Muscle of leg (tissue), 11 donors: ENCODE results near the gene CUX1. TPM values are rescaled to one million over a fixed set of nuclear protein-coding genes. Genes with fewer than 3 reads are reported as not detected.

ENCODE experiments used
- DNase-seq: peaks from one replicate; pipeline ENCODE4 v3.0.0; 2013
- H3K27ac ChIP-seq: one replicate; pipeline ENCODE4 v1.5.1; 2013; ENCODE audit warnings: mild to moderate bottlenecking, low read length, control low read depth
- H3K27me3 ChIP-seq: one replicate; pipeline ENCODE4 v1.6.1; 2013; ENCODE audit warnings: low read length; ENCODE audit not compliant: control insufficient read depth, insufficient read depth
- H3K36me3 ChIP-seq: one replicate; pipeline ENCODE4 v1.6.1; 2013; ENCODE audit warnings: low read length; ENCODE audit not compliant: control insufficient read depth, insufficient read depth
- H3K4me1 ChIP-seq: one replicate; pipeline ENCODE4 v1.6.1; 2013; ENCODE audit warnings: low read length; ENCODE audit not compliant: control insufficient read depth, insufficient read depth
- H3K4me3 ChIP-seq: one replicate; pipeline ENCODE4 v1.5.1; 2013; ENCODE audit warnings: low read length, control low read depth
- H3K9me3 ChIP-seq: replicated peaks from 2 replicates; pipeline ENCODE4 v1.6.1; 2013; ENCODE audit warnings: low read depth, low read length; ENCODE audit not compliant: control insufficient read depth
- WGBS: methylation state at CpG from one replicate; pipeline ENCODE4 v1.1.5; 2013; ENCODE audit warnings: missing lambda C conversion rate; ENCODE audit not compliant: insufficient coverage; 5-methylcytosine and 5-hydroxymethylcytosine counted together
- polyA plus RNA-seq, 8 donors: library from polyadenylated mRNA; unstranded; fragments of 120-200 nt; gene quantifications; one replicate each; pipeline versions ENCODE4 v1.2.1 to v1.2.3, GENCODE V29; 2013; ENCODE audit warnings: inconsistent platforms in 1 of 8, low replicate concordance in 1 of 8; ENCODE audit not compliant: insufficient read length in 8 of 8, insufficient read depth in 1 of 8
- total RNA-seq: library from RNA; stranded (reverse); fragments of 120-200 nt; gene quantifications from one replicate; pipeline ENCODE4 v1.2.4, GENCODE V29; 2013

Gene CUX1
- total and polyA plus RNA-seq, 9 donors = 29.4 to 46.9 (median 40.8) TPM

GRCh38 chr7:102255501-102255900 lies 438.1 kb downstream of the CUX1 start:
- WGBS = 80% methylated on average over 2 of the region's 7 CpGs
- Histone ChIP-seq H3K27me3 (no peaks in the 10 kb centered on the region), H3K4me1 (peaks cover 35% of the 10 kb centered on the region), H3K9me3 (no peaks in the 10 kb centered on the region), H3K36me3 (peaks cover 2% of the 10 kb centered on the region), H3K4me3 (no peak overlapping the region), H3K27ac (no peak overlapping the region)
- DNase-seq = peak; percentile 25

- H3K4me3 ChIP-seq = no peak overlapping the region
- peaks cover 2% of the 10 kb centered on the region for H3K36me3 ChIP-seq
- 60% methylated on average over 2 of the region's 15 CpGs for WGBS
- H3K27me3 ChIP-seq = no peaks in the 10 kb centered on the region
- no peak for DNase-seq
- peaks cover 37% of the 10 kb centered on the region for H3K4me1 ChIP-seq
- H3K9me3 ChIP-seq = no peaks in the 10 kb centered on the region
- peak overlapping the region; percentile 13 for H3K27ac ChIP-seq
These were observed 438.5 kb downstream of the CUX1 start for GRCh38 chr7:102255916-102256315.

DNA sequence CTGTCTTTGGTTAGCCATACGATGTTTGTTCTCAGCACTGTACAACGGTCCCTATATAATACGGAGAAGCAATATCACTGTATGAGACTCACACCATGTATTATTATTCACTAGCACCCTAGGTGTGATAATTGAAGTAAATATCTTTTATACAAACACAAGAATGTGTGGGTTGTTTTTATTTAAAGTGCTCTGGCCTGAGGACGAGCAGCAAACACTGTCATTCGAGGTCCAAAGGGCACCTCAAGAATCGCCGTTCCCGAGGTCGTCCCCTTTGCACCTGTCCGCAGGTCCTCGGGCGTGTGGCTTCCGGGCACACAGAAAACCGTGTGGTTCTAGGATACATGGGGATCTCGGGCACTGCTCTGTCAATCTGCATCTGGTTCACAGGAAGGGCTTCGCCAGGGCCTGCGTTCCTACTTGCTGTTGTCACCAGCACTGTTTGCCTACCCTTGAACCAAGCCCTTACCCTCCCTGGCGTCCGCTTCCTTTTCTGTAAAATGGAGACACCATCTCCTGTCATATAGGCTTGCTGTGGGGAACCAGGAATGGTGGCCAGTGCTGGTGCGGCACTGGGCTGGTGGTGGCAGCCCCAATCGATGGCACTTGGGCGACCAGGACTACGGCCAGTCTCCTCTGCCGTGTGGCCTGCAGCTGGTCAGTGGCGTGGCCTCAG lies 440.8 kb downstream of the CUX1 start:
- peaks cover 30% of the 10 kb centered on the region for H3K4me1 ChIP-seq
- WGBS = 94% methylated on average over 18 of the region's 25 CpGs
- H3K27me3 ChIP-seq = no peaks in the 10 kb centered on the region
- peaks cover 2% of the 10 kb centered on the region for H3K36me3 ChIP-seq
- no peak for DNase-seq
- H3K4me3 ChIP-seq = no peak overlapping the region
- H3K27ac ChIP-seq = no peak overlapping the region
- no peaks in the 10 kb centered on the region for H3K9me3 ChIP-seq

DNA sequence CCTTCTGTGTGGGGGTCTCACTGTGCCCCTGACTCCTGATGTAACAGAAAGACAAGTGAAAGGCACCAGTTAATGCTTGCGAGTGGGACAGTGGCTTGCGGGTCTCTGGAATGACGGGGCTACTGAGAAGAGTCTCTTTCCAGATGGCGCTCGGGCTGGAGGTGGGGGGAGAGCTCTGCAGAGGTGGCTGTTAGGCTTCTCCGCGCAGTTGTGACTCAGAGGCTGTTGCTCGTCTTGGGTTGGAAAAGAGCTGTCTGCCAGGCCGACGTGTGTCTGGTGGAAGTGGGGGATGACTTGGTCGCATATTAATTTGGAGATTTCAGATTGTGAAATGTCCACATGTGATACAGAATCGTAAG lies 441.3 kb downstream of the CUX1 start:
- no peak for DNase-seq
- no peaks in the 10 kb centered on the region for H3K9me3 ChIP-seq
- H3K27me3 ChIP-seq = no peaks in the 10 kb centered on the region
- H3K4me3 ChIP-seq = no peak overlapping the region
- peaks cover 2% of the 10 kb centered on the region for H3K36me3 ChIP-seq
- no peak overlapping the region for H3K27ac ChIP-seq
- WGBS = 63% methylated on average over 5 of the region's 12 CpGs
- peaks cover 25% of the 10 kb centered on the region for H3K4me1 ChIP-seq

DNA sequence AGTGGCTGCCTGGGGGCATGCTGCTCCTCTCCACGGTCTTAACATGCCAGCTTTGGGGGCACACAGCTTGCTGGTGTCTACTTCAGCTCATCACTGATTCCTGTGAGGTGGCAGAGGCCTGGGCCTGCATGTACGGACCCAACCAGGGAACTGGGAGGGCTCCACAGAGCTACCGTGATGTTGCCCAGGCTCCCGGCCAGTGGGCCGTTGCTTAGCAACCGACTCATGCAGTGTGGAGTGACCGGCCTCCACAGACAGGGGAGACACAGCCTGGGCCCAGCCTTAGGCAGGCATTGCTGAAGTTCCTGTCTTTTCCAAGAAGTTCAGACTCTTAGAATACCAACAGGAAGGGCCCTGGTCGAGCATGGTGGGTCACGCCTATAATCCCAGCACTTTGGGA lies 443.4 kb downstream of the CUX1 start:
- WGBS = 43% methylated on average over 7 of the region's 9 CpGs
- Histone ChIP-seq H3K36me3 (peaks cover 2% of the 10 kb centered on the region), H3K4me1 (peaks cover 12% of the 10 kb centered on the region), H3K4me3 (no peak overlapping the region), H3K27ac (no peak overlapping the region), H3K9me3 (no peaks in the 10 kb centered on the region), H3K27me3 (no peaks in the 10 kb centered on the region)
- DNase-seq = peak; percentile 48

- Histone ChIP-seq H3K36me3 (peaks cover 2% of the 10 kb centered on the region), H3K4me3 (no peak overlapping the region), H3K27me3 (no peaks in the 10 kb centered on the region), H3K9me3 (no peaks in the 10 kb centered on the region), H3K27ac (no peak overlapping the region), H3K4me1 (peaks cover 10% of the 10 kb centered on the region)
- WGBS = 83% methylated on average over 8 of the region's 9 CpGs
- no peak for DNase-seq
These were observed 444.0 kb downstream of the CUX1 start for GRCh38 chr7:102261451-102261850.

DNA sequence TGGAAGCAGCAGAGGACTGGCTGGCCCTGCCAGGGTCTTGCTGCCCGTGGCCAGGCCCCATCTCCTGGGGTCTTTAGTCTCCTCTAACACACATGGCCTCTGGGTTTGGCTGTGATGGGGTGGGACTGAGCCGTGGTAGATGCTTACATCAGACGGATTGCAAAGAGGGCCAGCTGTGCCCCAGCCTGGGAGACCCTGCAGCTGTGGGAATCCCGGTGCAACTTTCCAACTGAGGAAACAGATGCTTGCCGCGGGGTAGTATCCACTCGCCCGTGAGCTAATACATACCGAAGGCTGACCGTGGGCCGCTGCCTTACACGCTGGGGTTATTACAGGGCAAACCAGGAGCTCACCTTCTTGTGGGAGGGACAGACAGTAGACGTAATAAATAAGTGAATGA lies 445.1 kb downstream of the CUX1 start:
- H3K36me3 ChIP-seq = peaks cover under 1% of the 10 kb centered on the region
- 73% methylated on average over 12 of the region's 13 CpGs for WGBS
- H3K4me1 ChIP-seq = peaks cover 10% of the 10 kb centered on the region
- no peak overlapping the region for H3K27ac ChIP-seq
- no peaks in the 10 kb centered on the region for H3K27me3 ChIP-seq
- no peak overlapping the region for H3K4me3 ChIP-seq
- DNase-seq = peak; percentile 28
- H3K9me3 ChIP-seq = no peaks in the 10 kb centered on the region

- Histone ChIP-seq H3K36me3 (no peaks in the 10 kb centered on the region), H3K27ac (no peak overlapping the region), H3K27me3 (no peaks in the 10 kb centered on the region), H3K4me1 (peaks cover 10% of the 10 kb centered on the region), H3K4me3 (no peak overlapping the region), H3K9me3 (no peaks in the 10 kb centered on the region)
- WGBS = 27% methylated on average over 11 of the region's 13 CpGs
- DNase-seq = no peak
These were observed 447.0 kb downstream of the CUX1 start for GRCh38 chr7:102264367-102264891.

DNA sequence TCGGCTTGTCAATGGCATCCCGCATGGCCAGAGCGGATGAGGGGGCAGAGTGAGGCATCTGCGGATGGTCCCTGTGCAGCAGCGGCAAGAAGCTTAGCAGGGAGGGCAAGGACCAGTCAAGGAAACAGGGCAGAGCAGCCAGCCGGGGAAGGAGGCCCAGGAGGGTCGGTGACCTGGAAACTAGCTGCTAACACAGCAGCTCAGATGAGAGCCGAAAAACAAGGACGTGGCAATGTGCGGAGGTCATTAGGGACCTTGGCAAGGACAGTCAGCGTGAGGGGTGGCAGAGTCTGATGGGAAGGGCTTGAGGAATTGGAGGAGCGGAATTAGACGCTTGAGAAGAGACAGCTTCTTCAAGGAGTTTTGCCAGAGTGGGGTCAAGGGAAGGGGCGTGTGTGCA lies 449.1 kb downstream of the CUX1 start:
- Histone ChIP-seq H3K27ac (no peak overlapping the region), H3K9me3 (no peaks in the 10 kb centered on the region), H3K27me3 (no peaks in the 10 kb centered on the region), H3K4me3 (no peak overlapping the region), H3K36me3 (no peaks in the 10 kb centered on the region), H3K4me1 (peaks cover 19% of the 10 kb centered on the region)
- DNase-seq = no peak
- WGBS = 74% methylated on average over 14 of the region's 14 CpGs

GRCh38 chr7:102268635-102269034 lies 451.2 kb downstream of the CUX1 start:
- no peaks in the 10 kb centered on the region for H3K27me3 ChIP-seq
- H3K27ac ChIP-seq = no peak overlapping the region
- WGBS = 81% methylated on average over 3 of the region's 10 CpGs
- H3K36me3 ChIP-seq = no peaks in the 10 kb centered on the region
- peaks cover 16% of the 10 kb centered on the region for H3K4me1 ChIP-seq
- no peak overlapping the region for H3K4me3 ChIP-seq
- no peaks in the 10 kb centered on the region for H3K9me3 ChIP-seq
- DNase-seq = no peak
